GM19467 (cell line): ENCODE measurements around the gene GRIN2D.

Experiments
- ATAC-seq: cut with Tn5 transposase; IDR thresholded peaks from one replicate; pipeline ENCODE4 v1.9.1; 2021; ENCODE audit warnings: mild to moderate bottlenecking, moderate library complexity; ENCODE audit not compliant: unreplicated experiment

The GRIN2D gene

DNA sequence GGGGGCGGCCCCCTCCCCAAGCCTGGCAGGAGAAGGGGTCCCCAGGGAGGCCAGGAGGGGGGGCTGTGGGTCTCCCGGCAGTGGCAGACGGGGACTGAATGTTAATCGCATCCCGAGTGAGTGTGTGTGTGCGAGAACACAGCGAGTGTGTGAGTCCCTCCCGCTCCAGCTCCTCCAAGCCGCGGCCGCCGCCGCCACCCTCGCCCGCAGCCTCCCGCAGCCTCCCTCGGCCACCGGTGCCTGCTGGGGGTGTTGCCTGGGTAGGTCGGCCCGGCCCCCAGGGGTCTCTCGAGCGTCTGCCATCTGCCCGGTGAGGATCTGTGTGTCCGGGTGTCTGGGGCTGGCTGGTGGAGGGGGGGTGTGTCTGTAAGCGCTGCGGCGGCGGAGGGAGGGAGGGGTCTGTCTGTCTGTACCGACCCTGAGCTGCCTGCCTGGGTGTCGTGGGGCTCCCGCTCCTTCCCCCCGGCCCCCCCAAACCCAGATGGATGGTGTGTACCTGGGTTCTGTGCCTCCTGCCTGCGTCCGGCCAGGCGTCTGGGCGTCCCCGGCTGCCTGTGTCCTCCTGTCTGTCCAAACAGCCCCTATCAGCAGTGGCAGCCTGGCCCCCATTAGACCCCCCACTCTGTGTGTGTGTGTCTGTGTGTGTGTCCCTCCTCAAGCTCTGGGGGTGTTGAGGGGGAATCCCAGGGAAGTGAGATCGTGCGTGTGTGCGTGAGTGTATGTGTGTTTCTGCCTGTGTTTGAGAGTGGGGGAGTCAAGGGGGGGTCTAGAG, at the start of gene GRIN2D:
TSS of gene GRIN2D (plus strand) at position 110 of the 772 bp plus-strand sequence. CDS start 4,725 bp downstream, outside the sequence.
- ATAC-seq: no peak

DNA sequence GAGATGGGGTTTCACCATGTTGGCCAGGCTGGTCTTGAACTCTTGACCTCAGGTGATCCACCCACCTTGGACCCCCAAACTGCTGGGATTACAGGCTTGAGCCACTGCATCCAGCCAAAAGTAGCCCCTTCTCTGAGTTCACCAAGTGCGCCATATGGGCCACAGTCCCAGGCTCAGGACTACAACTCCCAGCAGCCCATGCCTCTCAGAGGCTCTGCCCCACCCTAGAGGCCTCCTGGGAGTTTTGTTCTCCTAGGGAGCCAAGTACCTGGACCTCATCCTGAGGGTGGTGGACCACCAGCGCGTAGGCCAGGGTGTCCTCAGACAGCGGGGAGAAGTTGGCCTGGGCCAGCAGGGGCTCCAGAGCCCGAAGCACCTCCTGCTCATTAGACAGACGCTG, 48.6 kb upstream of the GRIN2D start:
- no peak for ATAC-seq

DNA sequence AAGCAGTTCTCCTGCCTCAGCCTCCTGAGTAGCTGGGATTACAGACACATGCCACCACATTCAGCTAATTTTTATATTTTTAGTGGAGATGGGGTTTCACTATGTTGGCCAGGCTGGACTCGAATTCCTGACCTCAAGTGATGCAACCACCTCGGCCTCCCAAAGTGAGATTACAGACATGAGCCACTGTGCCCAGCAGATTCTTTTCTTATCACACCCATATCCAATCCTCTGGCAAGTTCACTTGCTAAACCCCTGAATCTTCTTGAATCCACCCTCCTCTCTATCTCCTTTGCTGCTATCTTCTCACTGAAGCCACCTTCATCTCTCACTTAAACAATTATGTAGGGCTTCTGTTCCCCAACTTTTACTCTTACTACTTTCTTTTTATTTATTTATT, 47.3 kb upstream of the GRIN2D start:
- ATAC-seq: no peak

DNA sequence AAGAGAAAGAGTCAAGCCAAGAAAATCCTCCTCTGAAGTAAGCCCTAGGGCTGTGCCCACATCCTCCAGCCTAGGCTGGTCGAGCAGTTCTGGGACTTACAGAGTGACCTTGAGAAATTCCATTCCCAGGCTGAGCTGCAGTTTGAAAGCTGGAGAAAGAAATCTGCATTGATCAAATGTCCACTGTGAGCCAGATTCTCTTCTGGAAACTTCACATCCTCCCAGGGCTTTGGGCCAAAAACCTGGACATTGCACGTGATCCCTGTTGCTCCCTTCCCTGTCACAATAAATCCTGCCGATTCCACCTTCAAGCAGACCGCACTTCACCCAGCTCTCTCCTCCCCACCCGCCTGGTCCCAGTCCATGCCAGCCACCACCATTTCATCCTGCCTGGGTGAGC, 45.4 kb upstream of the GRIN2D start:
- ATAC-seq: no peak

DNA sequence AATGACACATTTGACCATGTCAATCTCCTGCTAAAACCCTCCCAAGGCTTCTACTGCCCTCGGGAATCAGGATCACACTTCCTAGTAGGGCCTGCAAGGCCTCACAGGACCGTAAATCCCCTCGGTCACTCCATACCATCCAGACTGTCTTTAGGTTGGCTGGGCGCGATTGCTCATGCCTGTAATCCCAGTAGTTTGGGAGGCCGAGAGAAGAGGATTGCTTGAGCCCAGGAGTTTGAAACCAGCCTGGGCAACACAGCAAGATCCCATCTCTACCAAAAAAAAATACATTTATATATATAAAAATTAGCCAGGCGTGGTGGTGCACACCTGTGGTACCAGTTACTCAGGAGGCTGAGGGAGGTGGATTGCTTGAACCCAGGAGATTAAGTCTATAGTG, 44.7 kb upstream of the GRIN2D start:
- ATAC-seq: no peak

DNA sequence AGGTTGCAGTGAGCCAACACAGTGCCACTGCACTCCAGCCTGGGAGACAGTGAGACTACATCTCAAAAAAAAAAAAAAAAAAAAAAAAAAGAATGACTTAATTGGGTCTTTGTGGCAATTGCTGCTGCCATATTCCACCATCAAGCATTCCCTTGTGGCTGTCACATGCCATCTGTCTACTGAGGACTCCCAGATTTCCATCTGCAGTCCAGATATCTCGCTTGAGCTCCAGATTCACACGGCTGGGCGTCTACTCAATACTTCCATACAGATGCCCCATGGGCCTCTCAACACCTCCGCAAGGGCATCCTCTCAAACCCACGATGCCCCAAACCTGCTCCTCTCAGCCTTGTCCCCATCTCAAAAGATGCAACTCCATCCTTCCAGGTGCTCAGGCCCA, 42.6 kb upstream of the GRIN2D start:
- no peak for ATAC-seq

DNA sequence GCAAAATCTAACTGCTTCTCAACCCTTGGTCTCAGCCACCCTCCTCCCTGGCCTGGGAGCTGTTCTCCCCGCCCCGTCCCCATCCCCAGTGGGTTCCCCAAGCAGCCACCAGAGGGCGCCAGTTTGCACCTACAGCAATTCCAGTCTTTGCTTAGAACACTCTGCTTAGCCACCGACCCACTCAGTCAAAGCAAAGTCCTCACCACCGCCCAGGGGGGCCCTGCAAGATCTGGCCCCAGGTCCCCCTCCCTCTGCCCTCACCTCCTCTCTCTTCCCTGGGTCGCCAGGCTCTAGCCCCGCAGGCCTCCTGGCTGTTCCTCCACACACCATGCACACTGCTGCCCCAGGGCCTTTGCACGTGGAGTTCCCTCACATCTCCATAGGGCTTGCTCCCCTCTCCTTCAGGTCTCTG, 42.1 kb upstream of the GRIN2D start:
- no peak for ATAC-seq

DNA sequence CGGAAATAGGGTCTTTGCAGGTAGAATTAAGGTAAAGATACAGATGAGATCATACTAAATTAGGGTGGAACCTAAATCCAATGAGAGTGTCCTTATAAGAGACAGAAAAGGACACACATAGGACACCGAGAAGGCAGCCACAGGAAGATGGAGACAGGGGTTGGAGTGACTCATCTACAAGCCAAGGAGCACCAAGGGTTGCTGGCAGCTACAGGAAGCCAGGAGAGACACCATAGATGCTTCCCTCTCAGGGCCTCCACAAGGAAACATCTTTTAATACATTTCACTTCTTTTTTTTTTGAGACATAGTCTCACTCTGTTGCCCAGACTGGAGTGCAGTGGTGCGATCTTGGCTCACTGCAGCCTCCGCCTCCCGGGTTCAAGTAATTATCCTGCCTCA, 39.8 kb upstream of the GRIN2D start:
- ATAC-seq: no peak

DNA sequence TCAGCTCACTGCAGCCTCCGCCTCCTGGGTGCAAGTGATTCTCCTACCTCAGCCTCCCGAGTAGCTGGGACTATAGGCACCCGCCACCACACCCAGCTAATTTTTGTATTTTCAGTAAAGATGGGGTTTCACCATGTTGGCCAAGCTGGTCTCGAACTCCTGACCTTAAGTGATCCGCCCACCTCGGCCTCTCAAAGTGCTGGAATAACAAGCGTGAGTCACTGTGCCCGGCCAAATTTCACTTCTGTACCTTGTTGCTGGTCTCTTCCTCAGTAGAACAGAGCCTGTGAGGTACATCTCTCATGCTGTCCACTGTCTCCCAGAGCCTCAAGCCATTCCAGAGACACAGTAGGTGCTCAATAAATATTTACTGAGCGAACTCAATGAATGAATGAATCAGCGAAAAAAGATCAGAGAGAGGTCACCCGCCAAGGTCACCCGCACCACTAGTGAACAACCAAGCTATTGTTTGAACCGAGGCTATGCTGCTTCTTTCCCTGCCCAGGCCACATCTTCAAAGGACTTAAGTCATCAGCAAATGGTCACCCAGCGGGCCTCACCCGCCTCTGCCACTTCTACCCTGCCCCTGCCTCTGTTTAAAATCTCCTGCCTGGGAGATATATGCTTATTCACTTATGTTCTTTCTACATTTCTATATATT, 39.0 kb upstream of the GRIN2D start:
- ATAC-seq: no peak

DNA sequence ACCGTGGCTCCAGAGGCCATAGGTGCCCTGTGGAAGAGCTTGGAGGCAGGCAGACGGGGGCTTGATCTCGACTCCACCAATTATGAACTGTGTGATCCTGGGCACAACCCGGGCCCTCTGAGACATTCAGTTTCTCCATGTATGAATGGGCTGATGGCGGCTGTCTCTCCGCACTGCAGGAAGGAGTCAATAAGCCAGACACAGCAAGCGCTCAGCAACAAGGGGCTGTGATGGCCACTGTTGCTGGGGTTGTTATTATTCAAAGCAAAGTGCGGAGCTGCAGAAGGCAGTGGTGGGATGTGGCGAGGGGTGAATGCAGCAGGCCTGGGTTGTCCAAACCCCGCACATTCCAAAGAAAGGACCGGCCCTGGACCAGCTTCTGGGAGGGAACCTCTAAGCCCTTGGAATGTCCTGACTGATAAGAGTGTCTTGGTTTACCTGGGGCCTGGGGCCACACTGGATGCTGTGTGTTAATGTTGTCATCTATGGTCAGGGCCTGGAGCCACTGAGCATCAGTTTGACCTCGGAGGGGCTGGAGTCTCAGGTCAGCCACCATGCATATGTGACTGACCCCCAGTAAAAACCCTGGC, 38.0 kb upstream of the GRIN2D start:
- ATAC-seq: no peak

DNA sequence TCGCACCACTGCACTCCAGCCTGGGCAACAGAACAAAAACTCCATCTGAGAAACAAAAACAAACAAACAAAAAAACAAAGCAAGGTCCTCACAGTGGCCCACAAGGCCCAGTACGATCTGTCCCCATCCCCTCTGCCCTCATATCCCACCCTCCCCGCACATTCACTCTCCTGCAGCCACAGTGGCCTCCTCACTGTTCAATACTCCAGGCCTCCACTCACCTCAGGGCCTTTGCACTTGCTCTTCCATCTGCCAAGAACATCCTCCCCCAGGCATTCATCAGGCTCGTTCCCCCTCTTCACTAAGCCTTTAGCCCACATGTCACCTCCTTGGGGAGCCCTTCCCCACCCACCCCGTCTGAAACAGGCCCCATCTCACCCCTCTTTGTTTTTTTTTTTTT, 34.3 kb upstream of the GRIN2D start:
- ATAC-seq: no peak

DNA sequence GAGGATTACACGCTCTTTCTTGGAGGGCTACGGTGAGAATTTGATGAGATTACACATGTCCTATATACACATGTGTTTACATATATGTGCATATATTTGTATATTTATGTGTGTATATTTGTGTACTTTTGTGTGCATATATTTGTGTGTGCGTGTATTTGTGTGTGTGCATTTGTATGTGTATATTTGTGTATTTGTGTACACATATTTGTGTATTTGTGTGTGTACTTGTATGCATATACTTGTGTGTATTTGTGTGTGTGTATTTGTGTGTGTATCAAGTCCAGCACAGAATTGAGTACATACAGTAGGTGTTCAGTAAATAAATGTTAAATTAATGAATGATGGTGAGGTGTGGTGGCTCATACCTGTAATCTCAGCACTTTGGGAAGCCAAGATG, 31.6 kb upstream of the GRIN2D start:
- no peak for ATAC-seq

DNA sequence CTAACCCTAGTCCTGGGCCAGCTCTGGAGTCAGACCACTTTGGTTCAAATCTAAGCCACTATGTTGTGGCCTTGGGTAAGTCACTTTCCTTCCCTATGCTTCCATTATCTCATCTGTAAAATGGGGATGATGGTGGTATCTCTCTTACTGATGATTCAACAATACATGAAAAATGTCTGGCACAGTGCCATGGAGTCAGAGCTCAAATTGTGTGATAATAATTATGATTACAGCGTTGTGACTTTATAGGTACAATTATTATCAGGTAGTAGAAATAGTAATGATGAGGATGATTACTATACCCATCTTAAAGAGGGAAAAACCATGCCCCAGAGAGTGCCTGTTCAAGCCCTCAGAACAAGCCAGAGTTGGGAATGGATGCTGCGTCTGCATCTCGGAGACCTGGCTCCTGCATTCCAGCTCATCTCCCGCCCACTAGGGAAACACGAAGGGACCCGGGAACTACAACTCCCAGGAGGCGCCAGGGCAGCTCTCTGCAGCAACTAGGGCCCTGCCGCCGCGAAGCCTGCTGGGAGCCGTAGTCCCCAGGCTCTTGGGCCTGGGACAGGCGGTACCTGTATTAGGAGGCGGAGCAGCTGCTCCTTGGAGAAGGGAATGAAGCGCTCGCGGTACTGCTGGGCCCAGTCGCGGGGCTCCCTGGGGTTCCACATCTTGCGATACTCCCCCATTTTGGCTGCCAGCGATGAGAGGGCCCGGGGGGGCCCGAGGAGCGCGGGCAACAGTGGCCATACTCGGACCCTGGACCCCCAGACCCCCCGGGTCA, 30.6 kb upstream of the GRIN2D start:
- ATAC-seq: peak; percentile 43

DNA sequence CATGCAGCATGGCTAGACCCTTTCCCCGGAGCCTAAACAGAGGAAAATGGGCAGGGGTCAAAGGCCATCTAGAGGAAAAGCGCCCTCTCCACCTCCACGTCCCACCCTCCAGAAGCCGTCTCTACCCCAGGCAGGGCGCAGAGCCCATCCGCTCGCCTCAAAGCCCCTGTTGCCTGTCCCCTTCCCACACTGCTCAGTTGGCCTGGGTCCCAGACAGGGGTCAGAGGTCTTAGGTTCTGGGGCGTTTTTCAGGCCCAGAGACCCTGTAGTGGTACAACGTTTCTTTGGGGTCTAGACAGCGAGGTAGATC, 30.0 kb upstream of the GRIN2D start:
- ATAC-seq: peak; percentile 8

DNA sequence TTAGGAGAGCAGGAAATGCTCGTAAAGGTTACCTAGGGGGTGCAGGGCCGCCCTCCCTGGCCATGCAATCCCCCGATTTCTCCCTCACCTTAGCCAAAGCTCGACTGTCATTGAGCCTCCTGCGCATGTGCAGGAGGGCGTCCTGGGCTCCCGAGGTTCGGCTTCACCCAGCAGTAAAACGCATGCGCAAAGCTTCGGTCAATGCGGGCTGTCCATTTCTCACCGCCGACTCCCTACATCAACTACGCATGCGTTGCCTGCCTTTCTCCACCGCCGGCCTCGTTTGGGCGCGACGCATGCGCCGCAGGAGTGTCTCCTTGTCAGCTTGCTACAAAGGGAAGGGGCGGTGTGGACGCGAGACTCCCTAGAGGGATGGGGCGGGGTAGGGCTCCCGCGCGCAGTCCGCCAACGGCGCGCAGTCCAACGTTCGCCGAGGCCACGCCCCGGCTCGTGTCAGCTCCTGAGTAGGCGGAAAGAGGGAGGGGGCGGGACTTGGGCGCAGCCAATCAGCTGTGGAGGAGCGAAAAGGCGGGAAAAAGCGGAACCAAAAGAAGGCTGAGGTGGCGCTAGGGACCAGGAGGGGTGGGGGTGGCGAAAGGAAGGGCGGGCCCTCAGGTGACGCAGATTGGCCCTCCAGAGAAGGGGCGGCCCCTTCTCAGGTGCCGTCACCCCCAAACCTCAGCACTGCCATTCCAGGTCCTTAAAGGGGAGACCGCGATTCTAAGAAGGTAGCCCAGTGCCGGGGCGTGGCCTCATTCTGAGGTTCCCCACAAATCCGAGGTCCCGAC, 29.5 kb upstream of the GRIN2D start, which contains the start of the genes SYNGR4 and TMEM143:
TSS of gene SYNGR4 (plus strand) at position 558 of the 788 bp plus-strand sequence. CDS start 1,476 bp downstream, outside the sequence.
TSS of gene TMEM143 (minus strand) at position 131 of the 788 bp plus-strand sequence. CDS start at position 111, 20 bp downstream.
- peak; percentile 77 for ATAC-seq

DNA sequence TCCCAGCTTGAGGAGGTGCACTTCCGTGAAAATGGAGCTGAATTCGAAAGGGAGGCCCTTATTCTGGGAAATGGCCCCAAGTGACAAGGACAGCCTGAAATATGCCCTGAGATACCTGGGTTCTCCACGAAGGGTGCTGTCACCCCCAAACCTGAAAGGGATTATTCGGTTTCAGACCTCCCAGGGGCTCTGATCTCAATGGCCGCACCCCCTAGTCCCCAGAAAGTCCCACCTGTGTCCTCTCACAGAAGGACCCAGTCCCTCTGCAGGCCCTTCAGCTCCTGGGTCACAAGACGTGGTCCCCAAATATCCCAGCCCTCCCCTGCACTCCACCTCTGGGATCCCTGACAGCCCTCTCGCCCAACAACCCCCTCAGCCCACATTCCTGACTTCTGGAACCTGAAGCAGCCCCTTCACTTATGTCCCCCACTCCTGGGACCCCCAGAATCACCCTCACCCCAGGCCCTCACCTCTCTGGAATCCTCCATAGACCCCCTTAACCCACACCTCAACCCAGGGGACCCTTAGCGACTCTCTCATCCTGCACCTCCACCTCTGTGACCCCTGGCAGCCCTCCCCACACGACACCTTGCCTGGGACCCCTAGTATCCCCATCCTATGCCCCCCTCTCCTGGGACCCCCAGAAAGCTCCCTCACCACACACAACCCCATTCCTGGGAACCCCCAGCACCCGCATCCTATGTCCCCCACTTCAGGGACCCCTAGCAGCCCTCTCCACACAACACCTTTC, 28.7 kb upstream of the GRIN2D start:
- no peak for ATAC-seq

DNA sequence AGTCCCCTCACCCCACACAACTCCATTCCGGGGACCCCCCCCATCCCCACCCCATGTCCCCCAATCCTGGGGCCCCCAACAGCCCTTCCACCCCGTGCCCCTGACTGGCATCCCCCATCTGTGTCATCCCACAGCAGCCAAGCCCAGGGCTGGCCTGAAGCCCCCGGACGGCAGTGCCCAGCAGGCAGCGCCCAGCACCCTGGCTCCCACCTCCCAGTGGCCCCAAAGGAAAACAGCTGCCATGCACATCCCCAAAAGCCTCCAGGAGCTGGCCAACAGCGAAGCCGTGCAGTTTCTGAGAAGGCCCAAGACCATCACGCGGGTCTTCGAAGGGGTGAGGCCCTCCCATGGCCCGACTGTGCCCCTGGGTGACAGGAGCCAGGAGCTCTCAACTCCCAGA, 27.9 kb upstream of the GRIN2D start:
- no peak for ATAC-seq

DNA sequence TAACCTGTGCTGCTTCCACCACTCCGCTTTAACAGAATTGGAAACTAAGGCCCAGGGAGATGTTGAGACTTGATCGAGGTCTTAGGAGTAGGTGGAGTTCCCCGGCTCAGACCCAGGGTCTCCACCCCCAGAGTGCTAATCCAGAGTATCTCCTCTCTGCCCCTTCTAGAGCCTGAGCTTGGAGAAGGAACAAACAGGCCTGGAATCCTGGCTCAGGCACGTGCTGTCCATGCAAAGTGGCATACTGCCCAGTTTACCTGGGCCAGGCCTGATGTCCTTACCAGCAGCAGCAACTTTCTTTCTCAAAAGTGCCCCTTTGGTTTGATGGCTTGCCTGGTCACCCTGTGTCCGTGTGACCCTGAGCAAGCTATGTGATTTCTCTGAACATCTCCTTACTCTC, 25.6 kb upstream of the GRIN2D start:
- no peak for ATAC-seq

DNA sequence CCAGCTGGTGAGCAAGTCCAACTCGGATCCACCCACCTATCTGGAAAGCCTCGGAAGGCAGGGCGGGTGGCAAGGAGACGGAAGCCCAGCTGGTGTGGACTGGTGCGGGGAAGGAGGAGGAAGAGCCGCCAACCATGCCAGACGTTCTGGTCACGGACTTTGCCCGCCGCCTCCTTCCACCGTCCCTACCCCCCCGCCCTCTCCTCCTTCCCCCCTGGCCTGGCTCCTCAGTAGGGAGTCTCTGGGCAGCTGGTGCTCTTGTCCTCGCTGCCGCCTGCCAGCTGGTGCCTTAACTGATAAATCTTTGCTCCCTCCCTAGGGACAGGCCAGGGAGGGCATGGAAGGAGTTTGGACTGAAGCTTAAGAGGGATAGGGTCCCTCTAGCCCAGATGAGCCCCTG, 24.5 kb upstream of the GRIN2D start:
- no peak for ATAC-seq

DNA sequence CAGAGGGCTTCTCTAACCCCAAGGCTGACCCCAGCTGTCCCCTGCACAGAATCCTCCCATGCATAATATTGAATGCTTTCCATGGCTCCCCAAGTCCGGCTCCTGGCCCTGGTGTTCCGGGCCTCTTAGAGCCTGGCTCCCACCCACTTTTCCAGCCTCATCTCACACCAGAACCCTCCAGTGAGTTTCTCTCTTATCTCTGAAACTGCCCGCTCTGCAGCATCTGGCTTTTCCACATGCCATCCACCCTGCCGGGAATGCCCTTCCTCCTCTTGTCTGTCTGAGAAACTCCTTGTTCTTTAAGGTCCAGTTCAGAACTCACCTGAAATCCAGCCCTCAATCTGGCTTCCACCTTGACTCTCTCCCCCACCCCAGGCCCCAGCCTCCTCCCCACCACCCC, 22.5 kb upstream of the GRIN2D start:
- ATAC-seq: no peak
